Measurements from ENCODE around the gene BASP1. TPM values are rescaled to one million over a fixed set of nuclear protein-coding genes. Genes with fewer than 3 reads are reported as not detected.

Gene BASP1
- total RNA-seq, 4 donors from 2014 or later: 22.1 to 37.1 (median 26.8) TPM

GRCh38 chr5:17276445-17276844, 59.0 kb downstream of the BASP1 start:
- no peak overlapping the region for H3K4me3 ChIP-seq (ENCODE audit: low read depth, poor library complexity, severe bottlenecking)
- no peak for TF ChIP-seq POLR2A (IDR thresholded peaks at IDR 0.05)
- TF ChIP-seq CTCF (IDR thresholded peaks at IDR 0.05): no peak
- intact Hi-C loops (cut with DNase I; ENCODE audit: low total_unique reads): no loop called here
- WGBS, 2 donors: 87 to 94% methylated on average over 3 of the region's 3 CpGs
- DNase-seq (ENCODE audit: low spot score in 2 of 2): no peak

GRCh38 chr5:17277907-17278306, 60.5 kb downstream of the BASP1 start:
- WGBS, 2 donors: 93 to 95% methylated on average over 5 of the region's 5 CpGs
- no peak for TF ChIP-seq POLR2A (IDR thresholded peaks at IDR 0.05)
- intact Hi-C loops (cut with DNase I; ENCODE audit: low total_unique reads): no loop called here

GRCh38 chr5:17278931-17279330, 61.5 kb downstream of the BASP1 start:
- intact Hi-C loops (cut with DNase I; ENCODE audit: low total_unique reads): no loop called here
- WGBS, 2 donors: 89 to 95% methylated on average over 7 of the region's 7 CpGs
- H3K4me3 ChIP-seq (ENCODE audit: low read depth, poor library complexity, severe bottlenecking): no peak overlapping the region
- TF ChIP-seq CTCF (IDR thresholded peaks at IDR 0.05) (no peak), POLR2A (IDR thresholded peaks at IDR 0.05) (no peak)
- DNase-seq (ENCODE audit: low spot score in 2 of 2): no peak

More at GRCh38 chr5:17277907-17278306, 60.5 kb downstream of the BASP1 start:
- H3K4me3 ChIP-seq (ENCODE audit: low read depth, poor library complexity, severe bottlenecking): no peak overlapping the region
- no peak for DNase-seq (ENCODE audit: low spot score in 2 of 2)

- no peak for TF ChIP-seq POLR2A (IDR thresholded peaks at IDR 0.05)
- TF ChIP-seq CTCF (IDR thresholded peaks at IDR 0.05): no peak
- no peak for DNase-seq (ENCODE audit: low spot score in 2 of 2)
- intact Hi-C loops (cut with DNase I; ENCODE audit: low total_unique reads): no loop called here
- WGBS, 2 donors: 94 to 95% methylated on average over 2 of the region's 2 CpGs
- H3K4me3 ChIP-seq (ENCODE audit: low read depth, poor library complexity, severe bottlenecking): no peak overlapping the region
Measured at GRCh38 chr5:17279487-17279886, 62.1 kb downstream of the BASP1 start.

- no peak overlapping the region for H3K4me3 ChIP-seq (ENCODE audit: low read depth, poor library complexity, severe bottlenecking)
- DNase-seq (ENCODE audit: low spot score in 2 of 2): no peak
- intact Hi-C loops (cut with DNase I; ENCODE audit: low total_unique reads): no loop called here
- TF ChIP-seq CTCF (IDR thresholded peaks at IDR 0.05): no peak
- TF ChIP-seq POLR2A (IDR thresholded peaks at IDR 0.05): no peak
- 25 to 35% methylated on average over 6 of the region's 6 CpGs for WGBS, 2 donors
Measured at GRCh38 chr5:17282283-17283120, 65.1 kb downstream of the BASP1 start.

- WGBS, 2 donors: 80 to 84% methylated on average over 2 of the region's 2 CpGs
- no peak for DNase-seq (ENCODE audit: low spot score in 2 of 2)
- TF ChIP-seq POLR2A (IDR thresholded peaks at IDR 0.05): no peak
- TF ChIP-seq CTCF (IDR thresholded peaks at IDR 0.05): no peak
Measured at GRCh38 chr5:17283121-17283415, 65.6 kb downstream of the BASP1 start.

More at GRCh38 chr5:17283121-17283415, 65.6 kb downstream of the BASP1 start:
- intact Hi-C loops (cut with DNase I; ENCODE audit: low total_unique reads): no loop called here
- no peak overlapping the region for H3K4me3 ChIP-seq (ENCODE audit: low read depth, poor library complexity, severe bottlenecking)
